GM18502 (cell line): ENCODE measurements around the gene ATG9B.

Experiments used
- ATAC-seq: cut with Tn5 transposase; IDR thresholded peaks from one replicate; pipeline ENCODE4 v1.9.1; 2021; ENCODE audit warnings: mild to moderate bottlenecking; ENCODE audit not compliant: unreplicated experiment, poor library complexity

Gene ATG9B

DNA sequence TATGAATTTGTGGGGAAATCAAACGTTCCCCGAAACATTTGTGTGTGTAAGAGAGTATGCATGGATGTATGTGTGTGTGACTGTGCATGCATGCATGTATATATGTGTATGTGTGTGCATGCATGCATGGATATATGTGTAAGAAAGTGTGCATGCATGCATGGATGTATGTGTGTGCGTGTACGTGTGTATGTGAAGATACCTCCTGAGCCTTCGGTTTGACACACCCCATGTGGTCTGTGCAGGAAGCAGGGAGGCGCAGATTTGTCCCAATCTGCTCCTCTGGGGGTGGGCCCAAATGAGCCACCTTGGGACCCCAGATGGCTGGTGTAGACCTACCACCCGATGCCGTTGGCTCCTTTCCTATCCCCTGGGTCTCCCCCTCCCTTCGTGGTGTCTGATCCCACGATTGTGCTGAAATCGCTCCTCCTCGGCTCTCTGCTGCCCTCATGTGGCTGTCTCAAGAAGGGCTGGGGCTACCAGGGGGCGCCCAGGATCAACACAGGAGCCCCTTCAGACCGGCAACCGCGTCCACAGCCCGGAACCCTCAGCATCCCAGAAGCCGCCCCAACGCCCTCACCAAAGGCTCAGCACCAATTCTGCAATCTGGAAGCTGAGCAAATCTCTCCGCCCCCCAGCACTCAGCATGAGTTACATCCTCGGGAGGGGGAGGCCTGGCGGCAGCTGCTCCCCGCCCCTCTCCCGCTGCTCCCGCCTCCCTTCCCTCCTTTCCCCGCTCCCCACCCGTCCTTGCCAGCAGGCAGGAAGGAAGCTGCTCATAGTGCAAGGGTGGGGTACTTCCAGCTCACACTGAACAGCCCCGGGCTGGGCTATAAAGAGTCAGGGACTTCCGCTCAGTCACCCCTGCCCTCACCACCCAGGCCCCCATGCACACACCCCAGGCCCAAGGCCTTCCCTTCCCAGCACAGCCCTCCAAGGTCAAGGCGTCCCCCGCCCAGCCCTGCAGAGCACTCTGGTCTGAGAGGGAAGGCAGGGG lies 35.8 kb downstream of the ATG9B start:
- ATAC-seq: no peak

DNA sequence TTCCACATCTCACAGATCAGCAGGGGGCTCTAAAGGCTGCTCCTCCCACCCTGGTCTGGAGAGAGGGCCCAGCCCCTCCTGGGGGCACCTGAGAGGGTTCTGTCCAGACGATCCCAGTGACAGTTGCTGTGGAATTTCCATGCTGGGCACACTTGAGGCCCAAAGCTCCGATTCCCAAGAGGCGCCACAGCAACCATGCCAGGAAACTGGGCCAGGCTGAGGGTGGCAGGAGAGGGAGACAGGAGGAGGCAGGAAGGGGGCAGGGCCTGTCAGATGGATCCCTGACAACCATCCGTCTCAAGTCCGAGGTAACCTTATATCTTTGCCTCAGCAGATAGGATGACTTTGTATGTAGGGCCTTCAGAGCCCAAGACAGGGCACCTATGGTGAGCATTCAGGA lies 37.7 kb downstream of the ATG9B start:
- no peak for ATAC-seq

DNA sequence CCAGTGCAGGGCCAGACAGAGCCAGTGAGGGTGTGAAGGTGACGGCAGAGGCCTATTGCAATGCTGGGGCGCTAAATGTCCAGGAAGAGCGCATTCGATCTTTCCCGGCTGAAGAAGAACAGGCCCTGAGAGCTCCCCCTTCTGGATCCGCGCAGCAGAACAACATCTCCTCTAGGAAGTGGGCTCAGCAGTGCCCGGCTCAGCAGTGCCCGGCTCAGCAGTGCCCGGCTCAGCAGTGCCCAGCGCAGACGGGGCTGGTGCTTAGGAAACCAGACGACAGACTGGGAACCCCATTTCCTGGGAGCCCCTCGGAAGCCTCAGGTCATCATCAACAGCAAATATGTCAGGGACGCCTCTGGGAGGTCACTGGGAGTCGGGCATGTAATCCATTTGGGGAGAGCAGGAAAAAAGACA lies 38.2 kb downstream of the ATG9B start:
- no peak for ATAC-seq

DNA sequence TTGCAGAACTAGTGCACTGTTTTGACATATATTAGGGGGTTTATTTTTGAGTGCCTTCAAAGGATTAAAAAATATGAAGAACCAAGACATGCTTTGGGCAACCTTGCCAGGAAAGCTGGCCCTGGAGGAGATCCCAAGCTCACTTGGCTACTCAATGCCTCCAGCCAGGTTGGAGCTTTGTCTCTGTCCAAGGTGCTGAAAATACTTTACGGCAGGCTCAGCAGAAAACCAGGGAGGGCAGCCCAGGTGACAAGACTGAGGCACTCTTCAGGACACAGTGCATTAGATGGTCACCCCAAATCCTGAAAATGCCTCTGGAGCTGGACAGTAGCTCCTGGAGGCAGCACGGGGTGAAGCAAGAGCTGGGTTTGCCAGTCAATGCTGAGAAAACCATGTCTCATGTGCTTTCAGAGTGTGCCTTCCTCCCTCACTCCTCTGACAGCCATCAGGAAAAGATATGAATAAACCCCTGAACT lies 40.4 kb downstream of the ATG9B start:
- no peak for ATAC-seq

DNA sequence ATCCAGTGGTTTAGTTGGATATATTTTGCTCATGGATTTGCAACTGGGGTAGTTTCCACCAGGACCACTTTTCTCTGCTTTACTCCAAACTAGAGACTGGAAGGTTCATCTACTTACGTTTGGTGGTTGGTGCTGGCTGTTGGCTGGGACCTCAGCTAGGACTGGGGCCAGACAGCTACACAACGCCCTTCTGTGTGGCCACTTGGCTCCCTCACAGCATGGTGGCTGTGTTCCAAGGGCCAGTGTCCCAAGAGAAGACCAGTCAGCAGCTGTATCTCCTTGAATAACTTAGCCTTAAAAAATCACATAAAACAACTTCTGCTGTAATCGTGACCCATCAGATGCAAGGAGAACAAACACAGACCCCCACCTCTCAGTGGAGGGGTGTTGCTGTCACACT lies 41.9 kb downstream of the ATG9B start:
- no peak for ATAC-seq

DNA sequence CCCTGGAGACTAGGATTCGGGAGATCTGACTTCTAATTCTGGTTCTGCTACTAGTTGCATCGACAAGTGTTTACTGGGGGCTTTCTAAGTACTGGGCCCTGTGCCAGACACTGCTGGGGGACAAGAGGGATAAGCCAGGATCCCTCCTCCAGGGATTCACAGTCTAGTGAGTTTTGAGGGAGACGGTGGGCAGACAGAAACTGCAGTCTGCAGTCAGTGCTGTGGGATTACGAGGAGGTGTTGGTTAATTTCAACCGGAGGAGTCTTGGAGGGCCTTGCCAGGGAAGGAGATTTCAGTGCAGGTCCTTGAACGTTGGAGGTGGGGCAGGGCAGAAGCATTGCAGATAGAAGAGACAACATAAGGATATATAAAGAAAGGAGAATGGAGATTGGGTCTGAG lies 42.6 kb downstream of the ATG9B start:
- ATAC-seq: no peak

DNA sequence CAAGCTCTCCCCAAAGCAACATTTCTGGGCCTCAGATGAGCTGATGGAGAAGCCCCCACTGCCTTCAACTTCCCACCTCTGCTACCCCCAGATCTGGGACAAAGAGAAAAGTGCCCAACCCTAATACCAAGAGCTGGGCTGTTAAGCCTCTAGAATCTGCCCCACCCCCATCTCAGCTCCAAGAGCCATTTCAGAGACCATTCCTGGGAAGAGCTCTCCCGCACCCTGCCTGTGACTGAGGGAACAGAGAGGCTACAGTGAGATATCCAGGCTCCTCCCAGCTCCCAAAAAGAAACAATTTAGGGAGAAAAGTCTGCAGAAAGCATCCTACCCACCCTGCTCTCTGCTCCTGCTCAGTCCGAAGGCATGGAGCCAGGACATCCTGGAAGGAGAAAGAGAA lies 43.6 kb downstream of the ATG9B start:
- no peak for ATAC-seq

DNA sequence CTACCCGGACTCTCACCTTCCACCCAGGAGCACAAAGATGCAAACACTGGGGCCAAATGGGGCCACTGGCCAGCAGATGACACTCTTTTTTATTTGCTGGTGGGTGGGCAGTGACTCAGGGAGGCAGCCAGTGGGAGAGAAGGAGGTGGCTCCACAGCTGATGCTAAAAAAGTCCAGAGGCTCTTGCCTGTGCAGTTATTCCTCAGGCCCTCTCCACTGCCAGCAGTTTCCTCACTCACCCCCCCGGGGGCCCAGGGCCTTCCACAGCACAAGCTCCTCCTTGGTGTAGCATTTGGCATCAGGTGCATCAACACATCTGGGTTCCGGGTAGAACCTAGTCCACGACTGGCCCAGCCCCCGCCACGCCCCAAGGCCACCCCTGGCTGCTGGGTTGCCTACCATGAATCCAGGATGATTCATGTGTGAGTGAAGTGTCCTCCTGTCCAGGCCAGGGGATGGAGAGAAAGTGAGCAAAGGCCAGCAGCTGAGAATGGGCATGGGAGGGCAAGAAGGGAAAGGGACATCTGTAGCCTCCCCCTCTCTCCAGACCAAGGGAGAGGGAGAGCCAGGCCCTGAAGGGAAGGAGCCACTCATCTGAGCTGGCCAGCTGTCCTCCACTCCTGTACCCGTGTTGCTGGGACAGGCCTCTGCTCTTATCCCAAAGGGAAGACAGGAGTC lies 44.4 kb downstream of the ATG9B start:
- no peak for ATAC-seq

DNA sequence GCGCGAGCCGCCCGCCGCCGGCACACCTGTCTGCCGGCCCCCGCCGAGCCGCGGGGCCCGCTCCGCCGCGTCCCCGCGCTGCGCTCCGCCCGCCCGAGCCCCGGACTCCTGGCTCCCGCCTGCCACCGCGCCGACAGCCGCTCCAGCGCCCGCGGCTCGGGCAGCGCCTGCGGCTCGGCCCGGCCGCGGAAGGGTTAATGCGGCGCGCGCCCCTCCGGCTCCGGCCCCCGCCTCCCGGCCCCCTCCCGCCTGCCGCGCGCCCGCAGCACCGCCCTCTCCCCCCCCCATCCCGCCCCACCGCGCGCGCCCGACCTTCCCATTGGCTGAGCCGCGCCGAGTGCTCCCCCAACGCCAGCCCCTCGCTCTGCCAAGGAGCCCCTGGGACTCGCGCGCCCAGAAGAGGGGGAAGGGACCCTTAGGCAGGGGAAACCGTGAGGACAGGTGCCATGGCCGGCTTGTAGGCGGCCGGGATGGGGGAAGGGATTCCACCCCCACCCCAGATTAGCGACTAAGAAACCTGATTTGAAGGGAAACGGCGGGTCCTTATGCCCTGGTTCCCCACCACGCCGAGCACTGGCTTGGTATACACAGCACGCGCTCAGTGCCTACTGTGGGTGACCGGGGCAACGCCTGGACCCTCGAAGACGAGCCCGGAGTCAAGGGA lies 46.0 kb downstream of the ATG9B start, which contains the start of gene KCNH2:
TSS of gene KCNH2 (minus strand) at position 196 of the 664 bp plus-strand sequence. CDS start 408 bp downstream, outside the sequence.
- ATAC-seq: no peak

DNA sequence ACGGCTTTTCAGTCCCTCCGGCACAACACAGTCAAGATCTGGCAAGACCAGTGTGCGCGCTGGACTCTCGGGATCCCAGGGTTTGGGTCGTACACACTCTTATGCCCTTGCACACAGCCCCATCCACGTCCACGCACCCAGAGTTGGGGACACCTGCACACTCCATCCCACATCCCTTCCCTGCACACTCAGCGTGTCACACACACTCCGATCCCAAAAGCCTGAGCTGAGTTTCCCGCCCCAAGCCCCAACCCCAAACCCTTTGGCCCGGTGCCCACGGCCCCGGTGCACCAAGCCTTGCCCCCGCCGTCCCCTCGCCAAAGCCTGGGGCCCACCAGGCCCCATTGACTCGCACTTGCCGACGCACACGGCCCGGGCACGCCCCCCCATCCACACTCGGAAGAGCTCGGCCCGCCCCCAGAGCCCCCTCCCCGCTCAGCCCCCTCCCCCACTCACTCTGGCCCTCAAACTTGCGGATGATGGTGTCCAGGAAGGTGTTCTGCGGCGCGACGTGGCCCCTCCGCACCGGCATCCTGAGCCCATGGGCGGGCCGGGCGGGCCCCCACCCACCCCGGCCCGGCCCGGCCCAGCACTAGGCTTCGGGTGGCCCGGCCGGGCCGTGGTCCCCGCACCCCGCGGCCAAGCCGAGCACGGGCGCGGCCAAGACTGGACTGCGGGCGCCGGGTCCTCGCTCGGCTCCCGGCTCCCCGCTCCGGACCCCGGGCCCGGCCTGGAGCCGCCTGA lies 46.7 kb downstream of the ATG9B start:
- ATAC-seq: no peak

DNA sequence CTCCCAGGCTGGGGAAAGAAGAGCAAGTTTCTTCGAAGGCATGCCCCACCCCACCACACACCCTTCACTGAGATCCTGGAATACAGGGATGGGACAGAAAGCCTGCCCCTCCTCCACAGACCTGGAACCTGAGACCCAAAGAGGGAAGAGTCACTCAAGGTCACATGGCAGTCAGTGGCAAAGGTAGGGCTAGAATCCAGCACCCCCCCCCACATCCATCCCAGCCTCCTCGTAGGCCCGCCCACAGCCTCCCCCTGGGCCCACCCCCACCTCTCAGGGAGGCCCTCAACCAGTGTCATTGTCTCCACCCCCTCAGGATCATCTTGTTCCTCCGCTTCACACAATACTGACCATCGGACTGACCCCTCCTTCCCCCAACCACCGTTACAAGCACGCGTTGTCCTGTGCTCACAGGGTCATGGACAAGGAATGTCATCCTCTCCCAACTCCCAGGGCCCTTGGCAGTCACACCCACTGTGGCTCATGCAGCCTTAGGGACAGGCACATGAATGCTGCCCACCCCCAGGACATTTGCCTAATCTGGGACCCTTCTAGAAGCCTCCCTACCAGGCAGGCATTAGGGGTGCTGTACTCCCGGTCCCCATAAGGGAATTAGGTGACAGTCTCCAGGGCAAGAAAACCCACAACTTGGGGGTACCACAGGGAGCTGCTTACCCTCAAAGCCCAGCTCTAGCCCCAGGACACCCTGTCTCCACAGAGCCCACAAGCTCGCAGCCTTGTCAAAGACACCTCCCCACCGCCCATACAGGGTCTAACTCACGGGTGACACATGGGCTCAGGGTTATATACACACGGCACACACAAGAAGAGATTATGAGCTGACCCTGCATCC lies 47.5 kb downstream of the ATG9B start:
- no peak for ATAC-seq

DNA sequence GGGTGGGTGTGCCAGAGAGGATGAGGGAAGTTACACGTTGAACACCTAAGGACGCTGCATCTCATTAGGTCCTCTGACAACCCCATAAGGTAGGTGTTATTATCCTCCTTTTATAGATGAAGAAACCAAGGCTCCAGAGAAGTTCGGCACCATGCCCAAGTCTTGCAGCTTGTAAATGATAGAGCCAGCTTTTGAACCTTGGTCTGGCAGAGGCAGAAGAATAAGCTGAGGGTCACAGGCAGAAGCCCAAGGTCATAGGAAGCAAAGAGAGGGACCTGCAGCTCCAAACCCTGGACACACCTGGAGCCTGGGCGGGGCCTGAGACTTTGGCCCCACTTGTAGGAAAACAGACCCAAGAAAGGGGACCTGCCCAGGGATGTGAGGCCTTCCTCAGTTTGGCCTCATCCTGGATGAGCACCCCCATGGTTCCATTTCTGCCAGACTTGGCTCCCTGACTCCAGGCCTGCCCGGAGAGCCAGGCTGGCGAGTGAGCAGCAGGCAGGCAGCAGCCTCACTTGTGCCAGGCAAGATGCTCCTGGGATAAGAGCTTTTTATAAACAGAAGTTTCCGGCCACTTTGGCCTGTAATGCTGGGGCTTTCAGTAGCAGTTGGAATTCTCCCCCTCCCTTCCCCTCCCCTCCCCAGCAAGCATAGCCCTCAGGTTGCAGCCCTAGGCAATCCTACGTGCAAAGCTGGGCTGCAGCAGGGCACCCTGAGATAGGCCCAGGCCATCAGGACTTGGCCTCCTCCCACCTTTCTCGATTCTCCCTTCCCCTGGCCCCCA lies 48.6 kb downstream of the ATG9B start:
- no peak for ATAC-seq

DNA sequence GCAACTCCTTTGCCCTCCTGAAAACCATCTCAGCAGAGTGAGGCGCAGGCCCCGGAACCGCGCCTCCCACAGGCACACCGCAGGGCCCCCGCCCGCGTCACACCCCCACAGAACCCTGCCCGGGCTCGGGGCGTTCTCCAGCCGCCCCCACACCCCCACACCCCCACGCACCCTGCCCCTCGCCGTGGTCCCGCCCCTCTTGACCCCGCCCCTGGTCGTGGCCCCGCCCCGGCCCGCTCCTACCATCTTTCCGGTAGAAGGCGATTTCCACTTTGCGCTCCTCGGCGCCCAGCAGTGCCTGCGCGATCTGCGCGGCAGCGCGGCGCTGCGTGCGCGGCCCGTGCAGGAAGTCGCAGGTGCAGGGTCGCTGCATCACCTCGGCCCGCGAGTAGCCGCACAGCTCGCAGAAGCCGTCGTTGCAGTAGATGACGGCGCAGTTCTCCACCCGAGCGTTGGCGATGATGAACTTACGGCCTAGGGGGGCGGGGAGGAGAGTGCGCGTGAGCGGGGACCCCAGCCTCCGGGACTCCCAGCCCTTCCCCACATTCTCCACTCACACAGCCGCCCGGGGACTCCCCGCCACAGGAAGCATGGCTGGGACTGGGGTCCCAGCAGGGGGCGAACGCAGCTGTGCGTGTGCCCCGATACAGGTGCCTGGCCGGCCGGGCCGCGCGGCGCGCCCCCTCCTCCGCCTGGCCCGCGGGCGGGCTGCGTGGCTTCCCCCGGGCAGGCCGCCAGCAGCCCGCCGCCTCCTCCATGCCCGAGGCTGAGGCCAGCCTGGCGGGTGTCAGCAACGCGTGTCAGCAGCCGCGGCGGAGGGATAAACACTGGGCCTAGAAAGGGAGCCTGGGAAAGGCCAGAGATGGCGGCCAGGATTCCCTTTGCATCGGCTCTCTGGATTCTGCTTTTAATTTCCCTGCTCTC lies 49.6 kb downstream of the ATG9B start:
- ATAC-seq: peak; percentile 67

DNA sequence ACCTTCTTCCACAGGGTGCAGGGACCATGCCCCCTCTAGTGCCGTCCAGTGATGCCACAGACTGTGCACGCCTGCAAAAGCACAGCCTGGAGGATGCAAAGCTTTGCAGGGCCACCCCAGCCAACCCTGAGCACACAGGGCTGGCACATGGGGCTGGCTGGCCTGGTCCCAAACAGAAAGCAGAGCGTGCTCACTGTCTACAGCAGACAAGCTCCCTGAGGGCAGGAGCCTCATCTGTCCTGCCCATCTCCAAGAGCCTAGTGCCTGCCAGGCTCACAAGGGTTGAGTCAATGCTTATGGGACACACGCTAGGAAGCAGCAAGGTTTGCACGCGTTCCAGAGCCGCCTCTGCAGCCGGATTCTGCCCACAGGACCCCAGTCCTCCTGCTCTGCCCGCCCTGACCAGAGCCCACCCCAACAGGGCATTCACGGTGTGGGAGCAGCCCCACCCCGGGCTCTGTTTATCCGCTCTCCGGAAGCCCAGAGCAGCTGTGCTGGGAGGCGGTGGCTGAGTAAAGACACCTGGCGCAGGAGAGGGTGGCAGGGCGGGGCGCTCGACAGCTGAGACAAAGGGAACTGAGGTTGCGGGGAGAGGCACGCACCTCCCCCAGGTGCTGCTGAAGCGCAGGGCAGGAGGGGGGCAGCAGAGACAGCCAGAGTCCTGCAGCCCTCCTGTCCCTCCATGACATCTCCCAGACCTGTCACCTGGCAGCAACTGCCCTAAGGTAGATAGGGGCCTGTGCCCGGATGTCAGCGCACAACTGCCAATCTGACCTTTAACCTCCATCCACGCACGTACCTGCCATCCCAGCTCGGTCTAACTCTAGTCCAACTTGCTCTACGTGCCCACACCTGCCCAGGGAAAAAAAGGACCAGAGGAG lies 50.5 kb downstream of the ATG9B start:
- ATAC-seq: no peak

DNA sequence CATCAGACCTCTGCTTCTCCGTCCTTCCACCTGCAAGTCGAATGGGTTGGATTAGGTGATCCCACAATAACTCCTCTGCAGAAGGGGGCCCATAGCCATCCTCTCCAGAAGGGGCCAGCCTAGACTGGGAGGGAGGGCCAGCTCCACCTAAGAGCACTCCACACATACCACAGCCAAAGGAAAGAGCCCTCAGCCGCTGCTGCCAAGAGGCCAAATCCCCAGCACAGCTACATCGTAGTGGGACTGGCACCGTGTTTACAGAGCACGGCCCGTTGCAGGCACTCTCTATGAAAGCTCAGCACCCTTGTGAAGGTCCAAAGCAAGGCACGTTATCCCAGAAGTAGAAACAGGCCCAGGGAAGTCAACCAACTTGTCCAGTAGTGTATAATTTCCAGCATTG lies 51.6 kb downstream of the ATG9B start:
- no peak for ATAC-seq

DNA sequence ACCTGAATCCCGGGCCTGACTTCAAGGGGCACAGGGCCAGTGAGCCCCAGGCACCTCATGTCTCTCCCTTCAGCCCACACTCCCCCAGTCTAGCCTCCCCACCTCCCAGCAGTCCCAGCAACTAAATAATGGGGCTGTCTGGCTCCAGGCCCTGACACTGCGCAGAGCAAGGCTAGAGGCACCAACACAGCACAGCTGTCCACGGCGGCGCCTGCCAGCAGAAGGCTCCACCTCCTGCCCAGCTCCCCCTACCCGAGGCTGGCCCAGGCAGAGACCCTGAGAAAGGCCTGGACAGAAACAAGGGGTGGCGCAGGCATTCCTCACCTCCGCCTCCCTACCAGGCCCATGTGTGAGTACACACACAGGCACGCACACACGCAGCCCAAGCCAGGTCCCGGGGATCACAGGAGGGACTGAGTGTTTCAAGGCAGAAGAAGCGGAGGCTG lies 52.2 kb downstream of the ATG9B start:
- ATAC-seq: no peak
